ENCODE data around the gene IL6R.

Gene IL6R

GRCh38 chr1:154429841-154430611 lies 24.9 kb downstream of the IL6R start:
- H3K27ac ChIP-seq, result peak overlapping the region; percentile 100
- TF ChIP-seq ZFX (IDR thresholded peaks at IDR 0.05) (0 out of 2 replicates have a peak, but pooled peaks have one; percentile 9), CTCF (conservative IDR thresholded peaks at IDR 0.05) (no peak)

- TF ChIP-seq ZFX (IDR thresholded peaks at IDR 0.05) (no peak), CTCF (conservative IDR thresholded peaks at IDR 0.05) (no peak)
- peak overlapping the region; percentile 100 for H3K27ac ChIP-seq
Measured at GRCh38 chr1:154430903-154431302, 25.8 kb downstream of the IL6R start.

DNA sequence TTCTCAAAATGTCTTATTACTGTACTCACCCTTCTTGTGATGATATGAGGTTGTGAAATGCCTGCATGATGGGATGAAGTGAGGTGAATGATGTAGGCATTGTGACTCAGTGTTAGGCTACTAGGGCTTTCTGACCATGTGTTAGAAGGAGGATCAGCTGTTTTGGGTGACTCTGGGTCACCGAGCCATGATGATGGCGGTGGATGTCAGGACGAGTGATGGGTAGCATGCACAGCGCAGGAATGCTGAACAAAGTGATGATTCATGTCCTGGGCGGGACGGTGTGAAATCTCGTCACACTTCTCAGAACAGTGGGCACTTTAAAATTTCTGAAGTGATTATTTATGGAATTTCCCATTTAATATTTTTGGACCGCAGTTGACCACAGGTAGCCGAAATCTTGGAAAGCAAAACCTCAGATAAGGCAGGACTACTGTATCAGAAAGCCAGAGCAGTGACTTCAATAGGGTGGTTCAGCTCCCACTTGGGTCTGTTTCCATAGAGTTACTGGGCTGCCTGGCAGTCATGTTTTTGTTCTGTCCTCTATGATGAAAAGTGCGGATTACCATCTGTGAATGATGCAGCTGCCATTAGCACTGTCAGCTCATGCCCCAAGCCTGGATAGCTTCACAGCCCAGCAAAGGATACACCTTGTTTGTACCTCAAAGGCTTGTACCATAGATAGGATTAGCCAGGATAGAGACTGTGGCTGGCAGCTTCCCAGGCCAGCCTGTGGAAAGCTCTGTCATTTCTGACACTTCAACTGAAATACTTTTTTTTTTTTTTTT lies 26.6 kb downstream of the IL6R start:
- H3K27ac ChIP-seq, result peak overlapping the region; percentile 30; the same call in 1 of the 2 replicates
- no peak for TF ChIP-seq ZFX (IDR thresholded peaks at IDR 0.05)
- no peak for TF ChIP-seq CTCF (conservative IDR thresholded peaks at IDR 0.05)

DNA sequence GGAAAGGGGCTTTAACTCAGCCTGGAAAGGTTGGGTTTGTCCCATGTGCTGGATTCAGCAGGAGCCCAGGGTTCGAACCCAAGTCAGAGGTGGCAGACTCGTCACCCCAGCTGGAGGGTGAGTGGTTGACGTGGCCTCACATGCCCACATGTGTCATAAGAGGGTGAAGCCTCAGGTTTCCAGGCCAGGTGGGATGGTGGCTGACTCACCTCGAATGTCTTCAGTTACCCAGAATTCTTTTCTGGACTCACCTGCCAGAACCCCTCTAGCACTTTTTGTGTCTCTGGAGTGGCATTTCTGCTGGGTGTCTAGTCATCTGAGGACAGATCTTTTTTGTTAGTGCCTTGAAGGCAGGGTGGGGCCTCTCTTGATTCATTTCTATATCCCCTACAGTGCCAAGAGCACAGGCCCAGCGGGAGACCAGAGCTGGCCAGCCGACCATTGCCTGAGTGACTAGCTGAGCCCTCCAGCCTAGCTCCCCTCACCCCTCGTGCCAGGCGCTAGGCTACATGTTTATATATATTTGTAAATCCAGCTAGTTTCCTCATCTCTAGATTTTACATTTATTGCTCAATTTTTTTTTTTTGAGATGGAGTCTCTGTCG lies 28.1 kb downstream of the IL6R start:
- H3K27ac ChIP-seq, result peak overlapping the region; percentile 30
- no peak for TF ChIP-seq CTCF (conservative IDR thresholded peaks at IDR 0.05)
- no peak for TF ChIP-seq ZFX (IDR thresholded peaks at IDR 0.05)

- H3K27ac ChIP-seq, result no peak overlapping the region
- TF ChIP-seq CTCF (conservative IDR thresholded peaks at IDR 0.05), result no peak
- no peak for TF ChIP-seq ZFX (IDR thresholded peaks at IDR 0.05)
Measured at GRCh38 chr1:154434346-154435085, 29.4 kb downstream of the IL6R start.

DNA sequence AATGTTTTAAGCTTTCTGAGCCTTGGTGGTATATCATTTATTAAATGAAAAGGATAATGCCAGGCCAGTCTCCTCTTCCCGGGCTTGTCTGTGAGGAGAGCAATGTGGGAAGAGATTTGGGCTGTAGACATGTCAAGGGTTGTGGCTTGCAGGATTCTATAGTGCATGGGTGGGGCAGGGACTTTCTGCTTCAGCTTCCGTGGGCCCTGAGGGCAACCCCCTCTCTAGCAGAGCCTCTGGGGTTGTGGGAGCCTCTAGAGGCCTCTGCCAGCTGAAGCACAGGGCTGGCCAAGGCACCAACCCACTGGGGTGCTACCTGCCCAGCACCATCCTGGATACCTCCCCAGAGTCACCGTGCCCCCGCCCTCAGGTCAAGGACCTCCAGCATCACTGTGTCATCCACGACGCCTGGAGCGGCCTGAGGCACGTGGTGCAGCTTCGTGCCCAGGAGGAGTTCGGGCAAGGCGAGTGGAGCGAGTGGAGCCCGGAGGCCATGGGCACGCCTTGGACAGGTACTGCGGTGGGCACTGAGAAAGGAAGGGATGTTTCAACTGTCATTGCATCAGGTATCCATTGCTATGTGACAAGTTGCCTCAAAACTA lies 30.6 kb downstream of the IL6R start:
- TF ChIP-seq CTCF (conservative IDR thresholded peaks at IDR 0.05) (no peak), ZFX (IDR thresholded peaks at IDR 0.05) (no peak)
- H3K27ac ChIP-seq, result no peak overlapping the region
